Measurements from ENCODE around the gene AGER. TPM values are rescaled to one million over a fixed set of nuclear protein-coding genes. Genes with fewer than 3 reads are reported as not detected.

Gene AGER
- total and polyA plus RNA-seq, 9 of the 15 experiments (the other 6 are each of a cell fraction or from before 2014, with no cell fraction given): 1.2 to 11.5 (median 4.1) TPM

DNA sequence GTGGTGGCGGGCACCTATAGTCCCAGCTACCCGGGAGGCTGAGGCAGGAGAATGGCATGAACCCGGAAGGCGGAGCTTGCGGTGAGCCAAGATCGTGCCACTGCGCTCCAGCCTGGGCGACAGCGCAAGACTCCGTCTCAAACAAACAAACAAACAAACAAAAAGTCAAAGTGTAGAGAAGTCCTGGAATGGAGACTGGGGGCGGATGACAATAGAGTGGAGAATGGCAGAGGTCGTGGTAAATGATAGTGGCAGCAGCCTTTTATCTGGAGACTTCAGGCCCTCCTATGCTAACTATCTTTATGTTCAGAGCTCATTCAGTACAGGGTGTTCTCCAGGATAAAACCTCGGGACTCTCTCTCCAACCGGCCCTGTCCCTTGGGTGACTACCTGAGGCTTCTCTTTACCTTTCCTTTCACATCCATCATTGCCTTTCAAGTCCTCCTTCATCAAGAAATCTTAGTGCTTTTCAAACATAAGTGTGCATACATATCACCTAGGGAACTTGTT is 52.6 kb downstream of the AGER start:
- intact Hi-C loops (cut with micrococcal nuclease) (loop anchor here (2.0 to 5.0 kb wide), 2 partner anchors 45 to 1071 kb away; partner anchors contain the start of genes AGPAT1, HSD17B8, RXRB and SLC39A7), in situ Hi-C loops (cut with MboI) (no loop called here)
- Histone ChIP-seq H3K4me1 (replicated peaks in 1 of 2; ENCODE audit: control insufficient read depth in 2 of 2, insufficient read depth in 2 of 2, low read length in 2 of 2) (peaks cover 39 to 45% of the 10 kb centered on the region in 2 experiments), H3K9me1 (ENCODE audit: control insufficient read depth, insufficient read depth, low read length) (no peaks in the 10 kb centered on the region), H3K27me3 (ENCODE audit: control insufficient read depth in 2 of 2, insufficient read depth in 2 of 2, low read length in 2 of 2) (no peaks in the 10 kb centered on the region), H3K9ac (ENCODE audit: insufficient read depth in 1 of 2, low read depth in 2 of 2, low read length in 2 of 2) (peak overlapping the region in 1 of 2 experiments; percentile 36; a peak in 1 of 4 replicates), H3K79me2 (ENCODE audit: control insufficient read depth, insufficient read depth, low read length) (peaks cover 33% of the 10 kb centered on the region), H3K4me3 (no peak overlapping the region), H2AFZ (ENCODE audit: low read depth, low read length) (peak overlapping the region; percentile 35; the same call in 1 of the 2 replicates), H3K9me3 (replicated peaks; ENCODE audit: control insufficient read depth, insufficient read depth, low read depth, low read length) (no peaks in the 10 kb centered on the region), H3K36me3 (ENCODE audit: control insufficient read depth, insufficient read depth, low read length) (peaks cover 6% of the 10 kb centered on the region; the same call in 2 of the 3 replicates), H4K20me1 (replicated peaks; ENCODE audit: control insufficient read depth, insufficient read depth, low read length) (no peaks in the 10 kb centered on the region), H3K4me2 (ENCODE audit: insufficient read depth, low read length) (peak overlapping the region; percentile 66), H3K27ac (ENCODE audit: extremely low read depth, low read depth, low read length) (peak overlapping the region; percentile 60)
- ChIA-PET CTCF (ENCODE audit: low intra/inter-chr PET ratio) (no interaction called here), POLR2A (interaction anchor here (0.5 to 3.9 kb wide), 18 partner anchors 10 to 428 kb away, joined by 3 to 23 read pairs (median 4); partner anchors contain the start of genes PBX2 and PRRT1)
- peak; percentile 66 to 93 (median 78) for DNase-seq (ENCODE audit: extremely low read depth in 1 of 4, low spot score in 3 of 4)
- no TSS peak for BruUV-seq (replicated peaks)
- WGBS (ENCODE audit: insufficient coverage, low coverage, missing lambda C conversion rate): 5% methylated on average over 12 of the region's 14 CpGs
- peak; percentile 86 for FAIRE-seq
- peak; percentile 19 for ATAC-seq
- peak; percentile 96 for TF ChIP-seq HDAC2 (IDR thresholded peaks at IDR 0.05)
- TF ChIP-seq ZNF175 (CRISPR knock-in tag; IDR thresholded peaks at IDR 0.05; ENCODE audit: low read depth): no peak
- no peak for TF ChIP-seq KDM5B (IDR thresholded peaks at IDR 0.05; ENCODE audit: insufficient replicate concordance, low read depth, low read length)
- TF ChIP-seq, protein P1, sequence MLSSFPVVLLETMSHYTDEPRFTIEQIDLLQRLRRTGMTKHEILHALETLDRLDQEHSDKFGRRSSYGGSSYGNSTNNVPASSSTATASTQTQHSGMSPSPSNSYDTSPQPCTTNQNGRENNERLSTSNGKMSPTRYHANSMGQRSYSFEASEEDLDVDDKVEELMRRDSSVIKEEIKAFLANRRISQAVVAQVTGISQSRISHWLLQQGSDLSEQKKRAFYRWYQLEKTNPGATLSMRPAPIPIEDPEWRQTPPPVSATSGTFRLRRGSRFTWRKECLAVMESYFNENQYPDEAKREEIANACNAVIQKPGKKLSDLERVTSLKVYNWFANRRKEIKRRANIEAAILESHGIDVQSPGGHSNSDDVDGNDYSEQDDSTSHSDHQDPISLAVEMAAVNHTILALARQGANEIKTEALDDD (IDR thresholded peaks at IDR 0.05): peak; percentile 64; the same call in 1 of the 2 replicates
- no peak for TF ChIP-seq L3MBTL2 (IDR thresholded peaks at IDR 0.05)
- 0 out of 2 replicates have a peak, but pooled peaks have one; percentile 82 for TF ChIP-seq NR4A1 (CRISPR knock-in tag; IDR thresholded peaks at IDR 0.05)
- TF ChIP-seq NR4A1 (tag; IDR thresholded peaks at IDR 0.05): peak; percentile 83; the same call in 1 of the 2 replicates
- TF ChIP-seq IRF1 (CRISPR knock-in tag; IDR thresholded peaks at IDR 0.05; ENCODE audit: borderline replicate concordance): no peak
- no peak for TF ChIP-seq KAT2B (IDR thresholded peaks at IDR 0.05; ENCODE audit: low read depth, low read length)
- TF ChIP-seq E4F1 (CRISPR knock-in tag; IDR thresholded peaks at IDR 0.05; ENCODE audit: borderline replicate concordance): no peak
- TF ChIP-seq ZNF644 (tag; IDR thresholded peaks at IDR 0.05; ENCODE audit: low read depth): peak; percentile 52; the same call in 1 of the 2 replicates
- peak; percentile 98 to 99 for TF ChIP-seq ARNT (IDR thresholded peaks at IDR 0.05)
- TF ChIP-seq FOXA3 (CRISPR knock-in tag; conservative IDR thresholded peaks at IDR 0.05 in 1 of 2, IDR thresholded peaks at IDR 0.05 in 1 of 2): peak in 1 of 2 experiments; percentile 57; a peak in 1 of 4 replicates
- TF ChIP-seq TRIM25 (IDR thresholded peaks at IDR 0.05; ENCODE audit: borderline replicate concordance): peak; percentile 95; the same call in 1 of the 2 replicates
- TF ChIP-seq CBFB (CRISPR knock-in tag; IDR thresholded peaks at IDR 0.05): no peak; the same call in 1 of the 2 replicates
